ENCODE results near the gene RORC. TPM values are rescaled to one million over a fixed set of nuclear protein-coding genes. Genes with fewer than 3 reads are reported as not detected.

RORC gene
- total and polyA plus RNA-seq, 12 donors: 4.0 to 21.0 (median 13.3) TPM

- intact Hi-C loops (cut with DNase I): no loop called here
- Histone ChIP-seq H3K27ac (no peak overlapping the region), H3K4me1 (peaks cover 6 to 29% (median 21%) of the 10 kb centered on the region in 9 donors), H3K27me3 (peaks cover 13 to 67% (median 44%) of the 10 kb centered on the region in 7 donors), H3K9me3 (no peaks in the 10 kb centered on the region), H3K4me3 (no peak overlapping the region), H3K36me3 (no peaks in the 10 kb centered on the region)
- DNase-seq (no peak), ATAC-seq (no peak)
- TF ChIP-seq CTCF (IDR thresholded peaks at IDR 0.05): no peak
- 87 to 97% methylated on average over 2 of the region's 2 CpGs for WGBS, 2 donors
These were observed 9.5 kb upstream of the RORC start for GRCh38 chr1:151841141-151841540.

- TF ChIP-seq CTCF (IDR thresholded peaks at IDR 0.05): no peak
- Histone ChIP-seq H3K36me3 (no peaks in the 10 kb centered on the region), H3K27me3 (peaks cover 13 to 69% (median 44%) of the 10 kb centered on the region in 7 donors), H3K4me3 (peak overlapping the region in 3 of 10 donors; percentile 47 to 50 (median 49)), H3K4me1 (peaks cover 6 to 29% (median 21%) of the 10 kb centered on the region in 9 donors), H3K27ac (peak overlapping the region in 1 of 10 donors; percentile 56), H3K9me3 (no peaks in the 10 kb centered on the region)
- intact Hi-C loops (cut with DNase I): no loop called here
- ATAC-seq (no peak), DNase-seq (no peak)
These were observed 8.8 kb upstream of the RORC start for GRCh38 chr1:151840421-151840820.

- 4 to 8% methylated on average over 47 of the region's 47 CpGs for whole genome bisulfite sequencing, 2 donors
- no peak for TF ChIP-seq CTCF (IDR thresholded peaks at IDR 0.05)
- peak in 1 of 2 donors; percentile 31 for DNase-seq
- Histone ChIP-seq H3K36me3 (no peaks in the 10 kb centered on the region), H3K27me3 (peaks cover 13 to 66% (median 44%) of the 10 kb centered on the region in 7 donors), H3K4me3 (peak within 1 kb of the TSS in 9 of 10 donors; percentile 36 to 58 (median 50)), H3K4me1 (peaks cover 6 to 29% (median 21%) of the 10 kb centered on the region in 9 donors), H3K27ac (peak within 1 kb of the TSS in 5 of 10 donors; percentile 20 to 56 (median 47)), H3K9me3 (no peaks in the 10 kb centered on the region)
- intact Hi-C loops (cut with DNase I): loop anchor here in 7 of 10 donors (5.0 to 10.0 kb wide), 9 partner anchors 145 to 395 kb away; partner anchors contain the start of gene POGZ (in 1 of the 7)
- ATAC-seq: peak; percentile 45 to 69 (median 58)
These were observed 8.1 kb upstream of the RORC start, which contains the start of gene C2CD4D for GRCh38 chr1:151839457-151840403. C2CD4D (minus strand) TSS chr1:151839820; CDS start chr1:151838989, 831 bp downstream.

- 11% methylated on average over 16 of the region's 16 CpGs for WGBS, 2 donors
- H3K27me3 ChIP-seq: peaks cover 13 to 61% (median 43%) of the 10 kb centered on the region in 7 donors
- H3K4me3 ChIP-seq: peak overlapping the region in 9 of 10 donors; percentile 36 to 58 (median 50)
- DNase-seq: no peak
- no peaks in the 10 kb centered on the region for H3K36me3 ChIP-seq
- intact Hi-C loops (cut with DNase I): loop anchor here in 7 of 10 donors (5.0 to 10.0 kb wide), 9 partner anchors 144 to 394 kb away; partner anchors contain the start of gene POGZ (in 1 of the 7)
- no peaks in the 10 kb centered on the region for H3K9me3 ChIP-seq
- TF ChIP-seq CTCF (IDR thresholded peaks at IDR 0.05): no peak
- peak in 3 of 8 donors; percentile 2 to 5 (median 5) for ATAC-seq
- peaks cover 6 to 29% (median 21%) of the 10 kb centered on the region in 9 donors for H3K4me1 ChIP-seq
- peak overlapping the region in 1 of 10 donors; percentile 20 for H3K27ac ChIP-seq
These were observed 7.4 kb upstream of the RORC start for GRCh38 chr1:151839082-151839412.
